Left hindlimb (tissue), 1 donor: ENCODE results near the gene TEX19.
"Not testable (repeated sequence)": the region's sequence is repeated elsewhere in the genome, so short reads cannot be mapped to it uniquely, and the experiment has no call there.

Experiments used
- DNase-seq: peaks from one replicate; pipeline ENCODE4 v3.0.0-alpha.2; 2018

TEX19 gene

GRCh38 chr17:82378741-82379021, 19.6 kb downstream of the TEX19 start:
- DNase-seq, result no peak

- DNase-seq, result no peak
Measured at GRCh38 chr17:82380860-82381702, 22.0 kb downstream of the TEX19 start.

DNA sequence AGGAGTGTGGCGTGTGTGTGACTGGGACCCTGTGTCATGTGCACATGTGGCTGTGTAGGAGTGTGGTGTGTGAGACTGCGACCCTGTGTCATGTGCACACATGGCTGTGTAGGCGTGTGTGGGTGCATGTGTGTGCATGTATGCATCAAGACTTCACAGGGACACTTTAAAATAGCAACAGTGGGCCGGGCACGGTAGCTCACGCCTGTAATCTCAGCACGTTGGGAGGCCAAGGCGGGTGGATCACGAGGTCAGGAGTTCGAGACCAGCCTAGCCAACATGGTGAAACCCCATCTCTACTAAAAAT, 22.6 kb downstream of the TEX19 start:
- peak; percentile 3 for DNase-seq

- DNase-seq, result not testable (repeated sequence)
Measured at GRCh38 chr17:82382220-82382932, 23.3 kb downstream of the TEX19 start.

DNA sequence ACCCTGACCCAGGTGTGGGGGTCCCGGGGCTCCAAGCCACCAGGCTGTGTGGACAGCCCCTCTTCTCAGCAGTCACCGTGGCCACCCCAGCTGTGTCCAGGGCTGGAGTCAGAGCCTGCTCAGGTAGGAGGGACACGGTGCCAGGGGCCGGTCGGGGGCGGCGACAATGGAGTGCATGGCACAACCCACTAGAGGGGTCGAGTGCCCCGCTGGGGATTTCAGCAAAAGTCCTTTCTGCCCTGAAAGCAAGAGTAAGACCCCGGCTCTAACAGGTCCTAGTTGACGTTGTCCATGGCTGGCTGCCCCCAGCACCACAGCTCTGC, 23.8 kb downstream of the TEX19 start:
- DNase-seq, result no peak

GRCh38 chr17:82383411-82383810, 24.4 kb downstream of the TEX19 start:
- DNase-seq, result no peak

DNA sequence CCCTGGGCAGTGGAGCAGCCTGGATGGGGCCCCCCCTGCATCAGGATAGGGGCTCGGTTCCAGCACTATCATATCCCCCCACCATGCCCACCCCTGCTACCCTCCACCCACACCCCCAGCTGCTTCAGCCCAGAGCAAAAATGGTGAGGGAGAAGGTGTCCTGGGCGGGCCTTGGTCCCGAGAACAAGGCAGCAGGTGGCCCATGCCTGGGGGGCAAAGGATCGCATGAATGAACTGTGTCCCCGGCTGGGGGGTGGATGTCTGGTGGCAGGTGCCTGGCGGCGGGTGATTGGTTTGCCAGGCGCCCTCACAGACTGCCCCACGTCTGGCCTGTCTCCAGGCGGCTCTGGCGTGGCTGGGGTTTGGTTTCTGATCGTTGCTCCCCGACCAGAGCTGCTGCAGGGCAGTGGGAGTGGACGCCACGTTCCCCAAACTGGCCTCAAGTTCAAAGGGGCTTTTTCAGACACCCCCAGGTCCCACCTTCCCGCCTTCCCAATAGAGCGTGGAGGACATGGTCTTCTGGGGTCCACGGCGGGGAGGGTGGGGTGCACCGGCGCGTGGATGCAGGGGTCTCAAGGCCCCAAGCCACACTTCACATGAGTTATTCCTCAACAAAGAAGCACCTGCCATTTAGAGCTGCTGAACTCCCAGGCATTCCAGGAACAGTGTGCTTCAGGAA, 25.1 kb downstream of the TEX19 start:
- no peak for DNase-seq

DNA sequence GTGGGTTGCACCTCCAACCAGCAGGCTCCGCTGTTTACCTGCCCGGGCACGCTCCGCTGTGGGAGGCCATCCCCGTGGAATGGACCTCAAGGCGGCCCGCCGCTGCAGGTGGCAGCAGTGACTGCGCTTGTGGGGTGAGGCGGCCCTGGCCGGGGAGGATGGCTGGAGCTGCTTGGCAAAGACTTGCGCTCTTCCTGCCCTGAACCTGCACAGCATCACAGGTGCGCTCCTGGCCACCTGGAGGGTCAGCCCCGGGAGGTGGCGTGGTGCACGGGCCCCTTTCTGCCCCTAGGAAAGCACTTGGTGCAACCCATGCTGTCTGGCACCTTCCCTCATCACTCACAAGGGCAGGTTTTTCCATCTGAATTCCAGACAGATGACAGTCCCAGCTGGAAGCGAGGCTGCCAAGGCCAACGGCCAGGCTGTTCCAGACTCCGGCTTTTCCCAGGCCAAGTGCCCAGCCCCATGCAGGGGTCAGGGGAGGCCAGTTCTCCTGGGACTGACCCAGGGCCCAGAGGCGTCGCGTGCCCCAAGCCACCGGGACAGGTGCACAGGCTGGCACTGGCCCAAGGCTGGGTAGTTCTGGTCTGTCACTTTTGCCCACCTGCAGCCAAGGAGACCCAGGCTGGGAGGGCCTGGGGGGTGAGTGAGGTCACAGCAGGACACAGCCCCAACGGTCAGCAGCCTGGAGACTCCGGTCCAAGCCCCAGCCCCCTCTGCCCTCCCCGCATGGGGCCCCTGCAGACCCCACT, 25.9 kb downstream of the TEX19 start:
- peak; percentile 64 for DNase-seq

GRCh38 chr17:82385559-82386254, 26.7 kb downstream of the TEX19 start:
- peak; percentile 85 for DNase-seq

GRCh38 chr17:82386255-82386831, 27.3 kb downstream of the TEX19 start:
- no peak for DNase-seq

DNA sequence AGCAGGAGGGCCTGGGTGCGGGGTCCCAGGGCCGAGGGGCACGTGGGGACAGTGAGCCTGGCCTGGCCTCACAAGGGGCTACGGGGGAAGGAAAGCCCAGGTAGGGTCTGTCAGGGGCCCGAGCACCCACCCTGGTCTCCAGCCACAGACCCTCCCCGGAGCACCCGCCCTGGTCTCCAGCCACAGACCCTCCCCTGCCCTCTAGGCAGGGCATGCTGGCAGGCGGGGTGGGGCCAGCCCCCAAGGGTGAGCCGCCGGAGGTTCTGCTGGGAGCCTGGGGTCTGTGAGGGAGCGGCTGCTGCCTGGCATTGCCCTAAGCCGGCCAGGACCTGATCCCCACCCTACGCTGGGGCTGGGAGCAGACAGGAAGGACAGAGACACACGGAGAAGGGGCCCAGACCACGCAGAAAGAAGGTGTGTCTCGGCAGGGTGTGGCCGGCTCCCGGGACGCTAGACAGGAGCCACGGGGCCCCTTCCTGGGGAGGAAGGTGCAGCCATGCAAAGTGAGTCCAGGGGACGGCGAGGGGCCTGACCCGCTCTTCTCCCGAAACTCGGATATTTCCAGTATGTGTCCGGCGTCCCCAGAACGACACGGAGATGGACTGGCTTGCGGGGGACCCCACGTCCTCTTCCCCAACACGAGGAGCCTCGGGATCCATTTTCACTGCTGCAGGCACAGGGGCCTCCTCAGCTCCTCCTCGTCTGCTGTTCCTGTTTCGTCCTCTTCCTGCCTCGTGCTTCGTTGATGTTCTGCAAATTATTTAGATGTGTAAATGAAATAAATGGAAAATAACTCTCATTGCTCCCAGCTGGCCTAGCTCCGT, 28.0 kb downstream of the TEX19 start:
- DNase-seq, result peak; percentile 23

GRCh38 chr17:82387705-82388106, 28.7 kb downstream of the TEX19 start:
- no peak for DNase-seq

DNA sequence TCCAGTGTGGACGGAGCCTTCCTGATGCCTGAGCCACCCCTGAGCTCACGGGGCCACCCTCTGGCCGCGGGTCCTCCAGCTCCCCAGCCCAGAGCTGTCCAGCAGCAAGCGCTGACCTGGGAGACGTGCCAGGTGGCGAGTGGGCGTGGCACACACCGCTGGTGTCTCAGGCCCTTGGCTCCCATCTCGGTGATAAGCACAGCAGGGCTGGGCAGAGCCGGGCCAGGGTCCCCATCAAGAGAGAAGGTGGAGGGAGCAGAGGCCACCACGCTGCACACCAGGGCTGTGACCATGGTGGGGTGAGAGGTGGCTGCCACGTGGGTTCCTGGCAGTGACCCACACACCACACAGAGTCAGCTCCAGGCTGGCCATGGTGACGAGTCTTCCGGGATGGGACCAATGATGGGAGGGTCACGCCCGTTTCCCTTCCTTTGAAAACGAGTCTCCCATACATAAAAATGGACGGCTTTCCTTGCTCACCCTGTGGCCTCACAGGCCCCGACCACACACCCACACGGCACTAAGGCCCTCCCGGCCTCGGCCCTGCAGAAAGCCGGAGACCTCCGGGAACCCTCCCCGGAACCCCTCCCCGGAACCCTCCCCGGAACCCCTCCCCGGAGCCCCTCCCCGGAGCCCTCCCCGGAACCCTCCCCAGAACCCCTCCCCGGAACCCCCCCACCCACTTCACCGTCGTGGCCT, 29.3 kb downstream of the TEX19 start:
- no peak for DNase-seq

DNA sequence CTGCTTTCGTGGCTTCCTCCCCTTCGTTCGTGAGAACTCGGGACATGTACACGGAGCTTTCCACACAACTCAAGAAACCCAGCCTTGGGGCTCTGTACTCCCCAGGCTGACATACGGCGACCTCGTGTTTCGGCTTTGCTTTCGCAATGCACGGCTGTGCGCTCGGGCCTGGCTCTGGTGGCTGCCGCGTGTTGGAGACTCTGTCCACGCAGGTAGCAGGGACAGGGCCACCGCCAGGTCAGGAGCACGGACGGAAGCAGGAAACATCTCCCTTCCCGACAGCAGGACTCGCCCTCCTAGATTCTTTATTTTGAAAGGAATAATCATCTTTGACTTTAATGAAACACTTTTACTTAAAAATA, 29.9 kb downstream of the TEX19 start:
- DNase-seq, result no peak

DNA sequence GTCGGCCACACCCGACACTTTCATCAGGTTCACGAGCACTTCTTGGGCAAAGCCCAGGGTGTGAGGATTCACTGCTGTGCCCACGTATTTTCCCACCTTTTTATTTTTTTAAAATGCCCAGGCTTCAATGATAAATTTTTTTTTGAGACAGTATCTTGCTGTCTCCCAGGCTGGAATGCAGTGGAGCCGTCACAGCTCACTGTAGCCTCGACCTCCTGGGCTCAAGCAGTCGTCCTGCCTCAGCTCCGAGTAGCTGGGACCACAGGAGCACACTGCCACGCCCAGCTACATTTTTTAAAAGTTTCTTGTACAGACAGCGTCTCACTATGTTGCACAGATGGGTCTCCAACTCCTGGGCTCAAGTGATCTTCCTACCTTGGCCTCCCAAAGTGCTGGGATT, 30.3 kb downstream of the TEX19 start:
- no peak for DNase-seq

DNA sequence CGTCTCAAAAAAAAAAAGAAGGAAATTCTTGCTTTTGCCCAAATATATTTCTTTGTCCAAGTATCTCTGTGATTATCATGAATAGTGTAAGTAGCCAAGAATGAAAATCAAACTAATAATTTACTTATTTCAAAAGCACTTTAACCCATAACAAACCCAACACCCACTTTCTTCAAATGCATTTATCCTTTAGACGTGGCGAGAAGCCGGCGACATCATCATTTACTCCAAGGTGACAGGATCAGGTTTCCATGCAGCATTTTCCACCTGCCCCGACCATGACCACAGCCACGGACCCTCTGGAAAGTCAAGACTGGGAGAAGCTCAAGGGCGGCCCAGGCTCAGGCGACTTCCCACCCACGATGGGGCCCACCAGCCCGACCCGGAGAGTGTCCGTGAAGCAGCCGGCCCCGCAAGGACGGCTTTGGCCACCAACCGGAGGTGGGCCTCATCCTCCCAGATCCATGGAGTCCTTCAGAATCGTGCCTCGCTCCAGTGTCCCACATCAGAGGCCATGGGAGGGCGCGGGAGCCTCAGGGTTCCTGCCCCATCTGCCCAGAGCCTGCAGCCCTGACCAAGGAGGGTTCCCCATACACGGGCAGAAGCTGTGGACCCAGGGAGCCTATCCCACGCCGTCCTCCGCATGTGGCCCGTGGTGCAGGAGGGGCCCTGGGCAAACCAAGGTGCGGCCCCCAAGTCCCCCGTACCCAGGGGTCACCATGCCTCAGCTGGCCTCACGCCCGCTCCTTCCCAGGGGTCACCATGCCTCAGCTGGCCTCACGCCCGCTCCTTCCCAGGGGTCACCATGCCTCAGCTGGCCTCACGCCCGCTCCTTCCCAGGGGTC, 31.2 kb downstream of the TEX19 start:
- no peak for DNase-seq

GRCh38 chr17:82390860-82391435, 31.9 kb downstream of the TEX19 start:
- DNase-seq, result no peak

DNA sequence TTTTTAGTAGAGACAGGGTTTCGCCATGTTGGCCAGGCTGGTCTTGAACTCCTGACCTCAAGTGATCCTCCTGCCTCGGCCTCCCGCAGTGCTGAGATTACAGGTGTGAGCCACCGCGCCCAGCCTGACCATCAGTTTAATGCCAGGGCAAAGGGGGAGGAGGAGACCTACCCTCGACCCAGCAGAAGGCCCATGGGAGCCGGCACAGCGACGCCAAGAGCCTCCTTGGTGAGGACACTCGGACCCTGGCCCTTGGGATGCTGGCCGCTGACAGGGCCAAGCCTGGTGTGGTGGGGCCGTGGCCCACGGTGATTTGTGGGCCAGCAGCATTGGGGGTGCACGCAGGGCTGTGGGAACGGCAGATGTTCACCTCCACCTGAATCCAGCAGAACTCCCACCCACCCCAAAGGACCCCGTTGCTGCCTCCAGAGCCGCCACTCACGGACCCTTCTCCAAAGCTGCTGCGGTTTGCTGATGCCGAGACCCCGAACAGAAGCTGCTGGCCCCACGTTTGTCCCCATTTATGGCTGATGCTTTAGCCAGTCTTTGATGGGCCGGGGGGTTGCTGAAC, 32.5 kb downstream of the TEX19 start:
- peak; percentile 11 for DNase-seq

DNA sequence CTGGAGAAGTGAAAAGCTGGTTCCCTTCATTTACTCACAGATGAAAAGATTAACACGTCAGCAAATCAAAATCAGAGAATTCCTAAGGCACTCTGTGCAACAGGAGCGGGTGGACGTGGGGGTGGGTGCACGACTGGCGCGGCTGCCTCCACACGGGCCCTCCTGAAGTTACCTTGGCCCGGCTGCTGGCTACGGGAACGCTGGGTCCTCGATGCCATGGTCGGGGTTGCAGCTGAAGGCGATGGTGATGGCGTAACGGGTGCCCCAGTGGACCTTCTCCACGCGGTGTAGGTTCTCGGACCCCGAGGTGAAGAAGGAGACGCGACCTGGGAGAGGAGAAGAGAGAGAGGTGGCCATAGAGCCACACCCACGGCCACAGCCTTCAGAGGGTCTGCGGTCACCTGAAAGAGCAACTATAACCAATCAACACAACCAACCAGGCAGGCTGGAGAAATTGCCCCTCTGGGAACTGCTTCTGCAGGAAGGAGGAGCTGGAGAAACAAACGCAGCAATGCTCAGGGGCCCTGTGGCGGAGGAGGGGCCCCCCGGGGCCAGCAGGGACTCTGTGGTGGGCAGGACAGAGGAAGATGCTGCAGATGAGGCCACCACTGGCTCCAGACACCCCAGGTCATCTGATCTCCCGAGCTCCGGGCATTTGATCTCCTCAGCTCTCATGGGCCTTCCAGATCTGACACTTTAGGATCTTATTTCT, 33.3 kb downstream of the TEX19 start:
- peak; percentile 21 for DNase-seq
